ENCODE data around the gene UMAD1. TPM values are rescaled to one million over a fixed set of nuclear protein-coding genes. Genes with fewer than 3 reads are reported as not detected.

Gene UMAD1
- total and polyA plus RNA-seq, 11 donors = 3.5 to 19.7 (median 15.3) TPM

DNA sequence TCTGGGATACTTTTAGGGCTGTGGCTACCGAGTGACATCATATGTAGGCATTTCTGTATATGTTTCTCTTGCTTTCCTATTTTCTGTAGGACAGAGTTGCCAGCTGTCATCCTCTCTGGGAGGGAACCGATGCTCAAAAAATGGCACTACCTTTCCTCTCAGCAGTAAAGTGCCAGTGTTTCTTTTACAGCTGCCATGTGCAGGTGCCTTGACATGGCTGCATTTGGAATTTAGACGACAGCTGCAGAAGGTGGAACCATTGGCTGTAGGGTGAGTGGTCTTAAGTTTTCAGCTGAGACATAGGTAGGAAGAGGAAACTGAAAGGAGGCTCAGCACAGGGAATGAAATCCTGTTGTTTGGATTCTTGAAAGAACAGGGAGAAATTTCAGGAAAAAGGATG lies 98.1 kb downstream of the UMAD1 start:
- Histone ChIP-seq H3K4me1 (peaks cover 0 to 18% (median 0%) of the 10 kb centered on the region in 12 donors), H3K9me3 (no peaks in the 10 kb centered on the region), H3K4me3 (no peak overlapping the region), H3K36me3 (no peaks in the 10 kb centered on the region), H3K27ac (no peak overlapping the region), H3K27me3 (no peaks in the 10 kb centered on the region)
- intact Hi-C loops (cut with DNase I) = loop anchor here in 1 of 10 donors (5.0 kb wide), 1 partner anchor 41 kb away; no protein-coding TSS in a partner anchor
- ATAC-seq = no peak
- TF ChIP-seq POLR2A (IDR thresholded peaks at IDR 0.05) = no peak
- TF ChIP-seq, protein P1, sequence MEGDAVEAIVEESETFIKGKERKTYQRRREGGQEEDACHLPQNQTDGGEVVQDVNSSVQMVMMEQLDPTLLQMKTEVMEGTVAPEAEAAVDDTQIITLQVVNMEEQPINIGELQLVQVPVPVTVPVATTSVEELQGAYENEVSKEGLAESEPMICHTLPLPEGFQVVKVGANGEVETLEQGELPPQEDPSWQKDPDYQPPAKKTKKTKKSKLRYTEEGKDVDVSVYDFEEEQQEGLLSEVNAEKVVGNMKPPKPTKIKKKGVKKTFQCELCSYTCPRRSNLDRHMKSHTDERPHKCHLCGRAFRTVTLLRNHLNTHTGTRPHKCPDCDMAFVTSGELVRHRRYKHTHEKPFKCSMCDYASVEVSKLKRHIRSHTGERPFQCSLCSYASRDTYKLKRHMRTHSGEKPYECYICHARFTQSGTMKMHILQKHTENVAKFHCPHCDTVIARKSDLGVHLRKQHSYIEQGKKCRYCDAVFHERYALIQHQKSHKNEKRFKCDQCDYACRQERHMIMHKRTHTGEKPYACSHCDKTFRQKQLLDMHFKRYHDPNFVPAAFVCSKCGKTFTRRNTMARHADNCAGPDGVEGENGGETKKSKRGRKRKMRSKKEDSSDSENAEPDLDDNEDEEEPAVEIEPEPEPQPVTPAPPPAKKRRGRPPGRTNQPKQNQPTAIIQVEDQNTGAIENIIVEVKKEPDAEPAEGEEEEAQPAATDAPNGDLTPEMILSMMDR (IDR thresholded peaks at IDR 0.05) = no peak
- DNase-seq = no peak
- 87 to 89% (median 88%) methylated on average over 3 of the region's 3 CpGs for WGBS, 4 donors

DNA sequence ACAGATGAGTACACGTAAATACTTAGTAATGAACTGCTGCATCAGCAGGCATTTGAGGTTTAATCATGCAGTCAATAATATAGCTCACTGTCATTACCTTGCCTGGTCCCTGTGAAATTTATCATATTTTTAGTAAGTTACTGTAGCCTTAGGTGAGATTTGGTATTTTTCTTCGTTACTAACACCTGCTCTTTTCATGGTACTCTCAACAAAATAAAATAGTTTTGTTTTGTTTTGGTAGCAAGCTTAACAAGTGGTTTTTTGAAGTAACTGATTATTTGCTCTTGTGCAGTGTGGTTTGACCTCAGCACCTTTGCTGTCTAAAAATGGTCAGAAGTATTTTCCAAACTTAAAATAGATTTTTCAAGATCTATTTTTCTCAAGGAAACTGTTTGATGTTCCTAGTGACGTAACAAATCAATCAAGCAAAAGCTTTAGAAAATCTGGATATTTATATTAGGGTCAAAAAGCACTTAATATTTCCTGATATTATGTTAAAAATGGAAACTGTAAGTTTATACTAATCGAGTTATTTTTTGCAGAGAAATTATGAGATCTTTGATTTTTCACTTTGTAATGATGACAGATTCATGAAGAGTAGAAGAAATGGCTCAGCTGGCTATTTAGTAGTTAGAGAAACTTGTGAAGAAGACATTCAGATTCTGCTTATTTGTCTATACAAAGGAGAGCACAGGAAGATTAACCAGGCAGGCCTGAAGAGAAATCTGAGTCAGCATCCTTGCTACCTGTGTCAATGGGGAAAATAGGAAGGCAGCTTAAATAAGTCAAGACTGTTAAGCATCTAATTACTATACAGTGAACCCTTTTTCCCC lies 98.9 kb downstream of the UMAD1 start:
- no peaks in the 10 kb centered on the region for H3K36me3 ChIP-seq
- no peak overlapping the region for H3K4me3 ChIP-seq
- H3K27ac ChIP-seq = no peak overlapping the region
- no peak for DNase-seq
- H3K27me3 ChIP-seq = no peaks in the 10 kb centered on the region
- intact Hi-C loops (cut with DNase I) = loop anchor here in 3 of 10 donors (5.0 kb wide), 3 partner anchors 32 to 42 kb away; no protein-coding TSS in a partner anchor
- WGBS, 4 donors = 73 to 80% (median 76%) methylated on average over 4 of the region's 4 CpGs
- no peaks in the 10 kb centered on the region for H3K9me3 ChIP-seq
- no peak for ATAC-seq
- H3K4me1 ChIP-seq = peaks cover 0 to 18% (median 0%) of the 10 kb centered on the region in 12 donors
- TF ChIP-seq, protein P1 (IDR thresholded peaks at IDR 0.05) = no peak
- no peak for TF ChIP-seq POLR2A (IDR thresholded peaks at IDR 0.05)

DNA sequence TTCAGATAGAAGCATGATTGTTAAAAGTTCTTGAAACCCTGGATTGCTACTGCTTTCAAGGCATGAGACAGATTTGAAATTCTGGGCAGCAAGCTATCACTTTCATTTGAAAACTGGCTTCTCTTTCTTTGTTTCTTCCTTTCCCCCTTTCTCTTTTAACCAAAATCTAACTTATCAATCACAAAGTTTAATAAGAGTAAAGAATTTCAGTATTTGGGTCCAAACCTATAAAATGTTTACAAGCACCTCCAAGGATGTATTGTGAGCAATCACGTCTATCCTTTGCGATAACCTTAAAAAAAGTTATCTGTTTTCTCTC lies 99.4 kb downstream of the UMAD1 start:
- H3K27me3 ChIP-seq = no peaks in the 10 kb centered on the region
- no peak overlapping the region for H3K4me3 ChIP-seq
- no peaks in the 10 kb centered on the region for H3K9me3 ChIP-seq
- WGBS, 4 donors = 92 to 96% (median 95%) methylated on average over 2 of the region's 2 CpGs
- H3K36me3 ChIP-seq = no peaks in the 10 kb centered on the region
- TF ChIP-seq, protein P1 (IDR thresholded peaks at IDR 0.05) = no peak
- TF ChIP-seq POLR2A (IDR thresholded peaks at IDR 0.05) = no peak
- intact Hi-C loops (cut with DNase I) = loop anchor here in 2 of 10 donors (5.0 kb wide), 2 partner anchors 33 to 38 kb away; no protein-coding TSS in a partner anchor
- H3K4me1 ChIP-seq = peaks cover 0 to 21% (median 2%) of the 10 kb centered on the region in 12 donors
- DNase-seq = no peak
- no peak overlapping the region for H3K27ac ChIP-seq
- ATAC-seq = no peak

DNA sequence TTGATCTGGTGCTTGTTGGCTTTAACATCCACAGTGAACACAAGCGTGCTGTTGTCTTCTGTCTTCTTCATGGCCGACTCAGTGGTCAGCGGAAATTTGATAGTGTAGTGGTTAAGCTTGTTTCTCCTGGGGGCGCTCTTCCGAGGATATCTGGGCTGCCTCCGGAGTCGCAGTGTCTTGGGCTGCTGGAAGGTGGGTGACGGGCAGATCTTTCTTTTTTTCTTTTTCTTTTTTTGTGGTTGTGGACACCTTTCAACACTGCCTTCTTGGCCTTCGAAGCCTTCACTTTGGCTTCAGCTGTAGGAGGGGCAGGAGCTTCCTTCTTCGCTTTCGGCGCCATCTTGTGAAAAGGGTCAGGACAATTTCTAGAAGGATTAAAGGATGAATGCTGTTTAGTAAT lies 101.7 kb downstream of the UMAD1 start:
- Histone ChIP-seq H3K27me3 (no peaks in the 10 kb centered on the region), H3K4me1 (peaks cover 0 to 39% (median 12%) of the 10 kb centered on the region in 12 donors), H3K4me3 (no peak overlapping the region), H3K27ac (no peak overlapping the region), H3K9me3 (no peaks in the 10 kb centered on the region), H3K36me3 (no peaks in the 10 kb centered on the region)
- intact Hi-C loops (cut with DNase I) = loop anchor here in 2 of 10 donors (5.0 kb wide), 2 partner anchors 35 to 40 kb away; no protein-coding TSS in a partner anchor
- WGBS, 4 donors = 95 to 97% (median 96%) methylated on average over 12 of the region's 12 CpGs
- ATAC-seq = no peak
- DNase-seq = no peak
- TF ChIP-seq, protein P1 (IDR thresholded peaks at IDR 0.05) = no peak
- TF ChIP-seq POLR2A (IDR thresholded peaks at IDR 0.05) = no peak

All from heart left ventricle (tissue), 16 donors.